ENCODE results near the gene NTM. TPM values are rescaled to one million over a fixed set of nuclear protein-coding genes. Genes with fewer than 3 reads are reported as not detected.

Gene NTM
- polyA plus RNA-seq, 1 experiment, result 33.6 TPM

DNA sequence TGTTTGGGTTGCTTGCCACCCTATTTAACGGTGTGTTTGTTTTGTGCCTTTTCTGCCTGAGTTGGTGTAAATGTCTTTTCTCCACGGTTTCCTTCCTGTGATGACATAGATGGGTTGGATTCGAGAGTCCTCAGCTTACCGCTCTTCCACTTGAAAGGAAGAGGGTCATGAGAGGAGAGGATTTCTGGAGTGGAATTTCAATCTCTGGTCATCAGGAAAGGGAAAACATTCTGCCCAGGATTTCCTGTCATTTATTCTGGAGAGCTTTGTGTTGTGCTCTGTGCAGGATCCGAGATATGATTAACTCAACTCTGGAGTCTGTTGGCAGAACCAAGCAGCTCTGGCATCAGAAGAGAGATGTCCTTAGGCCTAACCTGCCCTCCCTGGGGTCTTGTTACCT is 605.2 kb downstream of the NTM start:
- CTCF ChIA-PET, result interaction anchor here (0.9 kb wide), 1 partner anchor 10 kb away, joined by 3 read pairs; no protein-coding TSS in a partner anchor
- Histone ChIP-seq H3K36me3 (ENCODE audit: control insufficient read depth, insufficient read depth, low read length) (no peaks in the 10 kb centered on the region), H3K4me3 (ENCODE audit: low read depth, low read length) (no peak overlapping the region), H3K27me3 (ENCODE audit: control insufficient read depth, insufficient read depth, low read length) (no peaks in the 10 kb centered on the region)
- no peak for DNase-seq (ENCODE audit: low read depth)
- POLR2A ChIA-PET, result interaction anchor here (0.6 kb wide), 1 partner anchor 9 kb away, joined by 4 read pairs; no protein-coding TSS in a partner anchor
- TF ChIP-seq CTCF (IDR thresholded peaks at IDR 0.05; ENCODE audit: insufficient read depth, low read depth, low read length), result no peak

GRCh38 chr11:131976021-131976420 is 605.6 kb downstream of the NTM start:
- CTCF ChIA-PET, result interaction anchor here (0.9 kb wide), 1 partner anchor 10 kb away, joined by 3 read pairs; no protein-coding TSS in a partner anchor
- Histone ChIP-seq H3K36me3 (ENCODE audit: control insufficient read depth, insufficient read depth, low read length) (no peaks in the 10 kb centered on the region), H3K4me3 (ENCODE audit: low read depth, low read length) (no peak overlapping the region), H3K27me3 (ENCODE audit: control insufficient read depth, insufficient read depth, low read length) (no peaks in the 10 kb centered on the region)
- no peak for DNase-seq (ENCODE audit: low read depth)
- POLR2A ChIA-PET, result interaction anchor here (0.6 kb wide), 1 partner anchor 8 kb away, joined by 4 read pairs; no protein-coding TSS in a partner anchor
- no peak for TF ChIP-seq CTCF (IDR thresholded peaks at IDR 0.05; ENCODE audit: insufficient read depth, low read depth, low read length)

DNA sequence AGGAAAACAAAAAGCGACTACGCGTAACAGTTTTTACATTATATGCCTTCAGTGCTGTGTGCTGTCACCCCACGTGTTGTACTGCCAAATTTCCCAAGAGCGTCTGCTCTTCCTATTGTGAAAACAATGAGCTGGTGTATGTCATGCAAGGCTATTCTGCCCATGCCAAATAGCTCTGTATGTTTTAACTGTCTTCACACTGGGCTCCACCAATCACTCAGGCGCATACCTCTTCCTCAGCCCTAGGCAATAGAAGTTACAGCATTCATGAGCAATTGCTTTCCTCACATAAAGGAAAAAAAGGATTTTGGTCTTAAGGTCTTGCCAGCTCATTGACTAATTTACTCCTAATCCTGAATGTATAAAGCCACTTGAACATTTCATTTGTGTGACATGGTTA is 606.8 kb downstream of the NTM start:
- Histone ChIP-seq H3K36me3 (ENCODE audit: control insufficient read depth, insufficient read depth, low read length) (no peaks in the 10 kb centered on the region), H3K4me3 (ENCODE audit: low read depth, low read length) (no peak overlapping the region), H3K27me3 (ENCODE audit: control insufficient read depth, insufficient read depth, low read length) (no peaks in the 10 kb centered on the region)
- no peak for TF ChIP-seq CTCF (IDR thresholded peaks at IDR 0.05; ENCODE audit: insufficient read depth, low read depth, low read length)
- POLR2A ChIA-PET, result no interaction called here
- CTCF ChIA-PET, result interaction anchor here (1.3 kb wide), 1 partner anchor 9 kb away, joined by 3 read pairs; no protein-coding TSS in a partner anchor
- DNase-seq (ENCODE audit: low read depth), result peak; percentile 4

GRCh38 chr11:131977854-131978253 is 607.4 kb downstream of the NTM start:
- POLR2A ChIA-PET, result no interaction called here
- Histone ChIP-seq H3K27me3 (ENCODE audit: control insufficient read depth, insufficient read depth, low read length) (no peaks in the 10 kb centered on the region), H3K4me3 (ENCODE audit: low read depth, low read length) (no peak overlapping the region), H3K36me3 (ENCODE audit: control insufficient read depth, insufficient read depth, low read length) (no peaks in the 10 kb centered on the region)
- CTCF ChIA-PET, result interaction anchor here (1.3 kb wide), 1 partner anchor 8 kb away, joined by 3 read pairs; no protein-coding TSS in a partner anchor
- DNase-seq (ENCODE audit: low read depth), result peak; percentile 9
- TF ChIP-seq CTCF (IDR thresholded peaks at IDR 0.05; ENCODE audit: insufficient read depth, low read depth, low read length), result no peak

GRCh38 chr11:131978351-131978750 is 607.9 kb downstream of the NTM start:
- POLR2A ChIA-PET, result no interaction called here
- Histone ChIP-seq H3K36me3 (ENCODE audit: control insufficient read depth, insufficient read depth, low read length) (no peaks in the 10 kb centered on the region), H3K27me3 (ENCODE audit: control insufficient read depth, insufficient read depth, low read length) (no peaks in the 10 kb centered on the region), H3K4me3 (ENCODE audit: low read depth, low read length) (no peak overlapping the region)
- TF ChIP-seq CTCF (IDR thresholded peaks at IDR 0.05; ENCODE audit: insufficient read depth, low read depth, low read length), result no peak
- no peak for DNase-seq (ENCODE audit: low read depth)
- CTCF ChIA-PET, result interaction anchor here (1.3 kb wide), 1 partner anchor 8 kb away, joined by 3 read pairs; no protein-coding TSS in a partner anchor

Data from BJ (cell line).